ENCODE measurements around the gene IL24.

DNA sequence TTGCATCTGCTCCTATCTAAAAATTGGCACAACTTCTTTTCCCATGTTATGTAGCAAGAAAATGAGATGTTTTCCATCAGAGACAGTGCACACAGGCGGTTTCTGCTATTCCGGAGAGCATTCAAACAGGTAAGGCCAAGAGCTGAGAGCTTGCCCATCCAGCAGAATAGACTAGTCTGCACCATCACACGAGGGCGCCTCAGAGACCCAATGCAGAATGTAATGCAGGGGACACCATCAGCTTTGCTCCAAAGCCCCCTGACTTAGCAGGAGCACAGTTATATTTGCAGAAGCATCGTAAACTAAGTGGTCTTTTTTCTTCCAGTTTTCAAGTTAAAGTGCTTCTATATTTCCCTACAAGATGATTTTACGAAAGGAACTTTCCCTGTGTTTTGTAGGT, 4.7 kb downstream of the IL24 start:
- TF ChIP-seq, protein P1, sequence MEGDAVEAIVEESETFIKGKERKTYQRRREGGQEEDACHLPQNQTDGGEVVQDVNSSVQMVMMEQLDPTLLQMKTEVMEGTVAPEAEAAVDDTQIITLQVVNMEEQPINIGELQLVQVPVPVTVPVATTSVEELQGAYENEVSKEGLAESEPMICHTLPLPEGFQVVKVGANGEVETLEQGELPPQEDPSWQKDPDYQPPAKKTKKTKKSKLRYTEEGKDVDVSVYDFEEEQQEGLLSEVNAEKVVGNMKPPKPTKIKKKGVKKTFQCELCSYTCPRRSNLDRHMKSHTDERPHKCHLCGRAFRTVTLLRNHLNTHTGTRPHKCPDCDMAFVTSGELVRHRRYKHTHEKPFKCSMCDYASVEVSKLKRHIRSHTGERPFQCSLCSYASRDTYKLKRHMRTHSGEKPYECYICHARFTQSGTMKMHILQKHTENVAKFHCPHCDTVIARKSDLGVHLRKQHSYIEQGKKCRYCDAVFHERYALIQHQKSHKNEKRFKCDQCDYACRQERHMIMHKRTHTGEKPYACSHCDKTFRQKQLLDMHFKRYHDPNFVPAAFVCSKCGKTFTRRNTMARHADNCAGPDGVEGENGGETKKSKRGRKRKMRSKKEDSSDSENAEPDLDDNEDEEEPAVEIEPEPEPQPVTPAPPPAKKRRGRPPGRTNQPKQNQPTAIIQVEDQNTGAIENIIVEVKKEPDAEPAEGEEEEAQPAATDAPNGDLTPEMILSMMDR (IDR thresholded peaks at IDR 0.05), result no peak
- no peak for TF ChIP-seq EZH2phosphoT487 (IDR thresholded peaks at IDR 0.05)
